ENCODE data around the gene RNF150.

Gene RNF150

GRCh38 chr4:141131723-141132071, 1.6 kb downstream of the RNF150 start:
- no peak for DNase-seq

GRCh38 chr4:141130947-141131605, 2.2 kb downstream of the RNF150 start:
- no peak for DNase-seq

DNA sequence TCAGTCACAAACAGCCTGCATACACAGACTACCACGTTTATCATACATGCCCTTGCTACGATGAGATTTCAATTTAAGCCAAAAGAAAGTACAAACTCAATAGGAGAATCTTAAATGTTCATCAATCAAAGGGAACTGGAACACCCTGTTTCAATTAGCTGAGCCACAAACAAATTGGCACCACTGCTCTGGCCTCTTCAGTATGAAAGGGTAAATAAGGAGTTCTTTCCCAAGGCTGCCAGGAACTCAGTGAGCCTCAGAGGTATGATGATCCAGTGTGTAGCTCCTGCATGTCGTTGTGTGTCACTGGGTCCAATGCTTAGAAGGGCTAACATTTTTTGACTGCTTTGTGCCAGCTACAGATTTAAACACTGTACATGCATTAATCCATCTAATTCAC, 5.4 kb downstream of the RNF150 start:
- no peak for DNase-seq

GRCh38 chr4:141126769-141127168, 6.5 kb downstream of the RNF150 start:
- DNase-seq: no peak

GRCh38 chr4:141124224-141124623, 9.0 kb downstream of the RNF150 start:
- DNase-seq: no peak

- DNase-seq: no peak
Observed at GRCh38 chr4:141121768-141122454, 11.4 kb downstream of the RNF150 start.

DNA sequence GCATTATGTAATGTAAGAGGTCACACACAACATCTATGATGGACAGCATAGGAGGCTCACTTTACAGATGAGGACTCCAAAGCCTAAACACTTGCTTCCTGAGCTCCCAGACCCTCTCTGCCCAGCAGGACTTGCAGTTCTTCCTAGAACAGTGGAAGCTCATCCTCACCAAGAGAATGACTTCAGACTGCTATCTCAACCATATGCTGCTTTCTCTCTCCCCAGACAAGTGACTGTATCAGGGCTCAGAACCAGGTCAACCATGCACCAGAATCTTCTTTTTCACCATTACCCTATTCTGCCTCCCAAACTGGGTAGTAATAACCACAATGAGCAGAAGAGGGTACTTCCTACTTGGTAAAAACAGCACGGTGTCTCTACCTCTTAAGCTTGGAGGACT, 12.2 kb downstream of the RNF150 start:
- no peak for DNase-seq

DNA sequence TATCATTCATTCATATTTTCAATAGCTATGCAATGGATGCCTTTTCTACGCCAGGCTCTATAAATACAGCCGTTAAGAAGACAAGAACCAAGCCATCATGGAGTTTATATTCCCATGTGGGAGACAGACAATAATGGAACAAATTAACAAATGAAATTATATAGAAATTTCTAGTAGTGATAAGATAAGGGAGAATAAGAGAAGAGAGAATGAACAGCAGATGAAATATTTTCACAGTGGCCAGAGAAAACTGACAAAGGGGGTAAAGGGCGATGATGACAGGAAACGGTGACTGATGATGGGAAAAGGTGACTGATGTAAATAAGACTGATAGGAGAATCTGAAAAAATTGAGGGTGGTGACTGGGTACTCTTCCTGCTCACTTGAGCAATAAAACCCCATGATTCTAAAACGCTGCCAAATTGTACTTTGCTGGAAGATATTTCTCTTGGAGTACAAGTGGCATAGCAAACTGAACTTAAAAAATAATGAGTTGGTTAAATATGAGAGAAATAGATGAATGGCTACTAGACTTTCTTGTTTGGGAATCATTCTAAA, 13.2 kb downstream of the RNF150 start:
- no peak for DNase-seq

GRCh38 chr4:141119071-141119470, 14.2 kb downstream of the RNF150 start:
- DNase-seq: no peak

DNA sequence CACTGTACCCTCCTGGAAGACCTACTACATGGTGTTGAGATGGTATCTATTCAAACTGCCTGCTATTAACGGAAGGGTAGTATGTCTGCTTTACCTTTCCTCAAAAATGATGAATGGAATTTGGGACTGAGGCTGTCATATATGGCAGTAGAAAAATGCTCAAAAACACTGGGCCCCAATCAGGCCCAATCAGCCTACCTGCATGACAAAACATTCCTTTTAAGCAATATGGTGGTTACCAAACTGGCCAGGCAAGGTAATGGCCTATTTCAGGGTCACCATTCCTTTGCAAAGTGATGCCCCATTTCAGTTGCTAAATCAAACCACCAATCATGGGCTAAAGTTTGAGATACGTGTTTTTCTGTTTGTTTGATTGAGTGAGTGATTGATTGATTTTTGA, 14.9 kb downstream of the RNF150 start:
- DNase-seq: no peak

DNA sequence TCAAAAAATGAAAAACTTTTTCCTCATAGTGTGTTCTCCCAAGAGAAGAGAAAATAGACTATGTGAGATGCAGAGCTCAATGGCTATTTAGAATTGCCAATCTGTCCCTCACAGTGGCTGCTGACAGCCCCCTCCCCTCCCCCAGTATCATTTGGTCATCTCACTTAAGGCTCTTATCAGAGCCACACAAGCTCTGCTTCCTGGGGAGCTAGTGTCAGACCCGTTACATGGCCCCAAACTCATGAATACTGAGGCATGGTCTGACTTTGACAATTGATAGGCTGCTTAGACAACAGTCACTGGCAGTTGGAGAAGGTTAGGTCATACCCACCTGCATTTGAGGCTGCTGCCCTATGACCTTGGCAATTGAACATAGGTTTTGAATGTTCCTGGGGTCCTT, 15.3 kb downstream of the RNF150 start:
- DNase-seq: no peak

DNA sequence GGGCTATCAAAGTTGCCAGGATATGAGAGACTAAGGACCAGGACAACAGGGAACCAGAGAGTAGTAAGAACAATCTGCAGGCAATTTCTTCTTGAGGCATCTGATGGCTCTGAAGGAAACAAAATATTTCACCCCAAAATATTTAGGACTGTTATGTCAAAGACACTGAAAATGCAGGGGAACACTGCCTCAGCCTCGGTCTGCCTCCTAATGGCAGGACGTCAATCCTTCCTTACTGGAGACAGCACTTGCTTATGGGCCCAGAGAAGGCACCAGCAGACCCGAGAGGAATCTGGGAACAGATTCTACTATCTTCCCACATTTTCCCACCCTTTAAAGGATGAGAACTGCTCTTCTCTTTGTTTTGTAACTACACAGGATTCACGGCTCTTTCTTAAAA, 23.3 kb downstream of the RNF150 start:
- DNase-seq: no peak

GRCh38 chr4:141107927-141108326, 25.3 kb downstream of the RNF150 start:
- no peak for DNase-seq

DNA sequence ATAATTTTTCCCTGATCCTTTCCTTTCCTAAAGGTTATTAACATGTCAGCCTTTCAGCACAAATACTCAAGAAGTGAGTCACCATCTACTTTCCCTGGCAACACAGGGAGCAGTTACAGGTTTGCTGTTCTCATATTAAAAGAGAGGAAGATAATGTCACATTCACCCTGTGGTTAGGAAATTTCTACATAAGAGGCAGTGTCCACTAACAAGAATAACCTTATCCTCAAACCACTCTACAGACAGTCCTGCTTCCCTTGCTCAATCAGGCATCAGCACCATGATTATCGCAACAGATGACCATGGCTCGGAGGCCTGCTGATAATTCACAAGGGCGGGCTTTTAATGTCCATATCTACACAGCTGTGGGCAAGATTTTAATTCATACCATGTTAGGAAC, 30.9 kb downstream of the RNF150 start:
- DNase-seq: peak; percentile 77

GRCh38 chr4:141101511-141101910, 31.8 kb downstream of the RNF150 start:
- no peak for DNase-seq

DNA sequence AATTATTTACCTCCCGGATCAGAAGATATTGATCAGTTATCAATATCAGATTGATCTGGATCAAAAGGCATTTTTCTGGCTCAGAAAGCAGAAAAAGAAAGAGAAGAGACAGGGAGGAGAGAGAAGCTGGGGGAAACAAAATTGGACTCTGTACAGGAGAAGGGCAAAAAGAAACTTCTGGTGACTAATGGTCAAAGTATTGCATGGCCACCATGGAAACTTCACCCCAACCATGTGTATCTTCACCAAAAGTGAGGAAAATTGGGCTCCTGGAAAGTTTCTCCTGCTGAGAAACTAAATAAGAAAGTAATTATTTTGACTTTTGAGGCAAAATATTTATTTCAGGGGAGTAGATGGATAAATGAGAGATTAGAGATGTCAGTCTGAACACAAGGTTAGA, 33.9 kb downstream of the RNF150 start:
- DNase-seq: peak; percentile 57

- no peak for DNase-seq
Observed at GRCh38 chr4:141098163-141098562, 35.1 kb downstream of the RNF150 start.

DNA sequence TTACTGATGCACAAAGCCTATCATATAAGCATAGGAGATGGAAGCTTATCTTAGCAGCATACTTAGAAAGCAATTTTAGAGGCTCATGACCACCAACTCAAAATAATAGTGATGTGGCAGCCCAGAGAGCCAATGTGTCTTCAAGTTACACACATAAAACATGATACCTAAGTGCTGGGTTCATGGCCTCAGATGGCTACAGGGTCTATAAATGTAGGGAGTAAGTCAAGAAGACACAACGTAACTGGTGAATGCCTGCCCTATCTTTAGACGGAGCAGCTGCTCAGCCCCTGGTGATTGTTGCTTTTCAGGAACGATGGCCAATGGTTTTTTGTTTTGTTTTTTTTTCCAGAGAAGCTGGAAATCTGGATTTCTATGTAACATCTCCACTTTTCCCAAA, 42.8 kb downstream of the RNF150 start:
- no peak for DNase-seq

- no peak for DNase-seq
Observed at GRCh38 chr4:141081921-141082395, 51.3 kb downstream of the RNF150 start.

GRCh38 chr4:141080668-141081067, 52.6 kb downstream of the RNF150 start:
- DNase-seq: no peak

GRCh38 chr4:141079393-141079930, 53.8 kb downstream of the RNF150 start:
- no peak for DNase-seq

DNA sequence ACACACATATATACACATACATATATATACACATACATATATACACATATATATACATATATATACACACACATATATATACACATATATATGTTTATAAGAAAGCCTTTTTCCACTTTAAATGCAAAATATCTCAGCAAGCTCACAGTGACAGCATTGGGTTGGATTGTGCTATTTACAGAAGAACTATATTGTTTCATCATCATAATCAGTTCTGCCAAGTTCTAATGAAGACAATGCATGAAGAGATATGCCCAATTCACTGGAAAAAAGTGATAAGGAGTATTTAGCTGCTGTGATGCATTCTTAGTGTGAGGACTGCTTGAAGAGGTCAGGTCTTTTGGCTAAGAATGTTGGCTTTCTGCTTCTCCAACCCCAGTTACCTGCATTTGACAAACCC, 54.4 kb downstream of the RNF150 start:
- no peak for DNase-seq

- no peak for DNase-seq
Observed at GRCh38 chr4:141077611-141078225, 55.6 kb downstream of the RNF150 start.

GRCh38 chr4:141075553-141075952, 57.7 kb downstream of the RNF150 start:
- DNase-seq: no peak
